Measurements from ENCODE around the gene ESRRG. TPM values are rescaled to one million over a fixed set of nuclear protein-coding genes. Genes with fewer than 3 reads are reported as not detected.

The ESRRG gene
- total and polyA plus RNA-seq, 2 donors (not counting 1 experiment from before 2014, with no cell fraction given), result 0.06 TPM; not detected in 1

DNA sequence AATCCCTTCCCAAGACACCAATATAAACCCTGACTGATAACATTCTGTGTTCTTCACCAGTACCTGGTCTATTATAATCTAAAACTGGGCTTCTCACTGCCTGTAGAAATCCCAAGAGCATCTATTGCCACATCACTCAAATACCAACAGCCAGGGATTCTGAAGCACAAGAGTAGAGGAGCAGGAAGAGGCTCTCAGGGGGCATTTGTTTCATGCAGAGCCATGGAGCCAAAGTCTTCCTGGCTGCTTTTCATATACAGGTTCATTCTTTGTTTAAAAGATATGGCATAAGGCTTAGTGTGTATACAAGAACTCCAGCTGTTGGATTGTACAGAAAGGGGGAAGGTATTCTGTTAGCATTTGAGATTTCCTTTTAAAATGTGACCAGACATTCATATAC lies 261.8 kb downstream of the ESRRG start:
- Mint-ChIP-seq H3K4me3 (no peak overlapping the region), H3K9me3 (ENCODE audit: insufficient read depth) (no peaks in the 10 kb centered on the region), H3K4me1 (no peaks in the 10 kb centered on the region), H3K27ac (no peak overlapping the region), H3K27me3 (no peaks in the 10 kb centered on the region)
- Histone ChIP-seq H3K4me3 (ENCODE audit: control extremely low read depth in 1 of 5, extremely low read depth in 1 of 5, insufficient read depth in 1 of 5, low read depth in 2 of 5, low read length in 4 of 5) (no peak overlapping the region), H2AFZ (ENCODE audit: insufficient read depth, low read depth, low read length, poor library complexity, severe bottlenecking) (no peak overlapping the region), H3K9me3 (ENCODE audit: control extremely low read depth in 1 of 3, control insufficient read depth in 2 of 3, insufficient read depth in 1 of 3, low read length in 2 of 3) (no peaks in the 10 kb centered on the region), H3K4me2 (replicated peaks; ENCODE audit: low read depth, low read length, poor library complexity, severe bottlenecking) (no peak overlapping the region), H3K79me2 (ENCODE audit: control insufficient read depth, insufficient read depth, low read length) (no peaks in the 10 kb centered on the region), H3K4me1 (ENCODE audit: control insufficient read depth in 2 of 2, insufficient read depth in 2 of 2, low read length in 2 of 2) (no peaks in the 10 kb centered on the region), H3K27me3 (replicated peaks in 1 of 4; ENCODE audit: control extremely low read depth in 1 of 4, control insufficient read depth in 3 of 4, insufficient read depth in 4 of 4, low read length in 3 of 4) (no peaks in the 10 kb centered on the region), H3K27ac (ENCODE audit: low read length in 2 of 2) (no peak overlapping the region), H4K20me1 (ENCODE audit: control insufficient read depth, insufficient read depth, low read length, poor library complexity, severe bottlenecking) (no peaks in the 10 kb centered on the region), H3K9ac (ENCODE audit: low read length) (no peak overlapping the region), H3K36me3 (replicated peaks in 1 of 2; ENCODE audit: control extremely low read depth in 1 of 2, control insufficient read depth in 1 of 2, extremely low read depth in 1 of 2, insufficient read depth in 2 of 2, low read length in 1 of 2) (no peaks in the 10 kb centered on the region)
- ATAC-seq (ENCODE audit: low read depth) (no peak), DNase-seq (no peak)
- POLR2A ChIA-PET, result no interaction called here
- TF ChIP-seq, protein P1, sequence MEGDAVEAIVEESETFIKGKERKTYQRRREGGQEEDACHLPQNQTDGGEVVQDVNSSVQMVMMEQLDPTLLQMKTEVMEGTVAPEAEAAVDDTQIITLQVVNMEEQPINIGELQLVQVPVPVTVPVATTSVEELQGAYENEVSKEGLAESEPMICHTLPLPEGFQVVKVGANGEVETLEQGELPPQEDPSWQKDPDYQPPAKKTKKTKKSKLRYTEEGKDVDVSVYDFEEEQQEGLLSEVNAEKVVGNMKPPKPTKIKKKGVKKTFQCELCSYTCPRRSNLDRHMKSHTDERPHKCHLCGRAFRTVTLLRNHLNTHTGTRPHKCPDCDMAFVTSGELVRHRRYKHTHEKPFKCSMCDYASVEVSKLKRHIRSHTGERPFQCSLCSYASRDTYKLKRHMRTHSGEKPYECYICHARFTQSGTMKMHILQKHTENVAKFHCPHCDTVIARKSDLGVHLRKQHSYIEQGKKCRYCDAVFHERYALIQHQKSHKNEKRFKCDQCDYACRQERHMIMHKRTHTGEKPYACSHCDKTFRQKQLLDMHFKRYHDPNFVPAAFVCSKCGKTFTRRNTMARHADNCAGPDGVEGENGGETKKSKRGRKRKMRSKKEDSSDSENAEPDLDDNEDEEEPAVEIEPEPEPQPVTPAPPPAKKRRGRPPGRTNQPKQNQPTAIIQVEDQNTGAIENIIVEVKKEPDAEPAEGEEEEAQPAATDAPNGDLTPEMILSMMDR (IDR thresholded peaks at IDR 0.05), result no peak
- no peak for TF ChIP-seq EZH2 (IDR thresholded peaks at IDR 0.05; ENCODE audit: borderline replicate concordance, insufficient read depth, low read depth, low read length, poor library complexity, severe bottlenecking)
- CTCF ChIA-PET, result no interaction called here
- intact Hi-C loops (cut with micrococcal nuclease), result no loop called here

DNA sequence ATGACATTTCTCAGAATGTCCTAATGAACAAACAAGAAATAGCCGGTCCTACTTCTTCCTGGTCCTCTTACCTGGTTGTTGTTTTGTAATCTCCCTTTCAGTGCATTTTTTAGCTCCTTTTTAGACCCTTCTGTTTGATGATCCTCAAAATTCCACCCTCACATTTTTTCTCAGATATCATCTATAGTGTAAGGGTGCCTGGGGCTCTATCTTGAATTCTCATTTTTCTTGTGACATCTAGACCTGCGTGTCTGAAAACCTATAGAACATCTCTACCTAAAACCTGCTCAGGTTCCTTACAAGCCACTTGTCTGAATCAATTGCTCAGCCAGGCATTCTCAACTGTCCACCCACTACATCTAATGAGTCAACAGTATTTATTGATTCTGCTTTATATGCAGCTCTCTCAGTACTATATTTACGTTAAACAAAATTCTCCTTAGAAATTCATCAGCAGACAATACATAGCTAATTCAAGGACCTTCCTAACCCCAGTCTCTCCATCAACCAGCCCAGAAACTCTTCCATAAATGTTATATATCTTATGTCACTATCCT lies 263.5 kb downstream of the ESRRG start:
- no peaks in the 10 kb centered on the region for H3K9me3 Mint-ChIP-seq (ENCODE audit: insufficient read depth)
- Histone ChIP-seq H3K9me3 (ENCODE audit: control extremely low read depth in 1 of 3, control insufficient read depth in 2 of 3, insufficient read depth in 1 of 3, low read length in 2 of 3) (no peaks in the 10 kb centered on the region), H3K27me3 (replicated peaks in 1 of 4; ENCODE audit: control extremely low read depth in 1 of 4, control insufficient read depth in 3 of 4, insufficient read depth in 4 of 4, low read length in 3 of 4) (no peaks in the 10 kb centered on the region), H4K20me1 (ENCODE audit: control insufficient read depth, insufficient read depth, low read length, poor library complexity, severe bottlenecking) (no peaks in the 10 kb centered on the region), H3K36me3 (replicated peaks in 1 of 2; ENCODE audit: control extremely low read depth in 1 of 2, control insufficient read depth in 1 of 2, extremely low read depth in 1 of 2, insufficient read depth in 2 of 2, low read length in 1 of 2) (no peaks in the 10 kb centered on the region), H2AFZ (ENCODE audit: insufficient read depth, low read depth, low read length, poor library complexity, severe bottlenecking) (no peak overlapping the region), H3K27ac (ENCODE audit: low read length in 2 of 2) (no peak overlapping the region), H3K4me1 (ENCODE audit: control insufficient read depth in 2 of 2, insufficient read depth in 2 of 2, low read length in 2 of 2) (no peaks in the 10 kb centered on the region), H3K4me3 (ENCODE audit: control extremely low read depth in 1 of 5, extremely low read depth in 1 of 5, insufficient read depth in 1 of 5, low read depth in 2 of 5, low read length in 4 of 5) (no peak overlapping the region), H3K79me2 (ENCODE audit: control insufficient read depth, insufficient read depth, low read length) (no peaks in the 10 kb centered on the region), H3K9ac (ENCODE audit: low read length) (no peak overlapping the region), H3K4me2 (replicated peaks; ENCODE audit: low read depth, low read length, poor library complexity, severe bottlenecking) (no peak overlapping the region)
- DNase-seq (no peak), ATAC-seq (ENCODE audit: low read depth) (no peak)
- CTCF ChIA-PET, result no interaction called here
- intact Hi-C loops (cut with micrococcal nuclease), result no loop called here
- no peak overlapping the region for H3K4me3 Mint-ChIP-seq
- H3K4me1 Mint-ChIP-seq, result no peaks in the 10 kb centered on the region
- 94% methylated on average over 2 of the region's 3 CpGs for WGBS (ENCODE audit: insufficient coverage)
- POLR2A ChIA-PET, result no interaction called here
- no peak overlapping the region for H3K27ac Mint-ChIP-seq
- TF ChIP-seq EZH2 (IDR thresholded peaks at IDR 0.05; ENCODE audit: borderline replicate concordance, insufficient read depth, low read depth, low read length, poor library complexity, severe bottlenecking), result no peak
- no peaks in the 10 kb centered on the region for H3K27me3 Mint-ChIP-seq
